Breast epithelium (tissue), 4 donors: Measurements from ENCODE around the gene ADSL. TPM values are rescaled to one million over a fixed set of nuclear protein-coding genes. Genes with fewer than 3 reads are reported as not detected.

Source experiments
- DNase-seq, 2 donors: peaks; one replicate each; pipeline ENCODE4 v3.0.0-alpha.2; 2019; ENCODE audit warnings: low spot score in 2 of 2
- H3K27ac ChIP-seq, 2 donors: fragments of 200-600 bp; sonication (generic) in 1 of 2; one replicate each; pipeline ENCODE4 v1.5.1; 2016 to 2019; ENCODE audit warnings: mild to moderate bottlenecking in 1 of 2
- H3K27me3 ChIP-seq, 2 donors: fragments of 200-600 bp; sonication (generic) in 1 of 2; one replicate each; pipeline versions ENCODE4 v1.5.1 to v1.6.0; 2017 to 2019; ENCODE audit warnings: control low read depth in 1 of 2, mild to moderate bottlenecking in 1 of 2
- H3K36me3 ChIP-seq: fragments of 200-600 bp; one replicate; pipeline ENCODE4 v1.5.1; 2019
- H3K4me1 ChIP-seq, 2 donors: fragments of 200-600 bp; sonication (generic); one replicate each; pipeline ENCODE4 v1.5.1; 2016 to 2019; ENCODE audit warnings: control low read depth in 1 of 2
- H3K4me3 ChIP-seq, 3 donors: fragments of 200-600 bp; sonication (generic); 1 replicate in 2 of 3; 2 replicates in 1 of 3; pipeline ENCODE4 v1.5.1; 2016 to 2019; ENCODE audit warnings: mild to moderate bottlenecking in 3 of 3, moderate library complexity in 2 of 3
- H3K9me3 ChIP-seq, 2 donors: fragments of 200-600 bp; sonication (generic) in 1 of 2; one replicate each; pipeline ENCODE4 v1.5.1; 2016 to 2019; ENCODE audit warnings: control low read depth in 1 of 2
- POLR2A ChIP-seq: fragments of 450-650 bp; IDR thresholded peaks from one replicate; pipeline ENCODE4 v1.6.1; 2016; ENCODE audit warnings: antibody characterized with exemption, mild to moderate bottlenecking, moderate library complexity
- POLR2AphosphoS5 ChIP-seq, 3 donors: sonication (generic); formaldehyde crosslinking; IDR thresholded peaks; one replicate each; pipeline ENCODE4 v1.6.1; 2017; ENCODE audit warnings: antibody characterized with exemption in 3 of 3
- intact Hi-C: fragments of 100-400 bp; cut with DNase I; formaldehyde crosslinking; loops from one replicate; pipeline ENCODE4 v1.15.1; 2023; ENCODE audit warnings: low total_unique reads
- total RNA-seq, 3 donors: library from RNA; depleted of rRNA; stranded (reverse); fragments of >200 nt; gene quantifications; one replicate each; pipeline ENCODE4 v1.1.0, GENCODE V29; 2016
- TF ChIP-seq, protein P1 (sequence below), 3 donors: fragments of 450-650 bp; IDR thresholded peaks; one replicate each; pipeline ENCODE4 v1.5.1; 2016 to 2017; ENCODE audit warnings: antibody characterized with exemption in 3 of 3, mild to moderate bottlenecking in 3 of 3, moderate library complexity in 3 of 3

ADSL gene
- total RNA-seq, 3 donors from 2014 or later = 66.6 to 92.3 (median 74.7) TPM

DNA sequence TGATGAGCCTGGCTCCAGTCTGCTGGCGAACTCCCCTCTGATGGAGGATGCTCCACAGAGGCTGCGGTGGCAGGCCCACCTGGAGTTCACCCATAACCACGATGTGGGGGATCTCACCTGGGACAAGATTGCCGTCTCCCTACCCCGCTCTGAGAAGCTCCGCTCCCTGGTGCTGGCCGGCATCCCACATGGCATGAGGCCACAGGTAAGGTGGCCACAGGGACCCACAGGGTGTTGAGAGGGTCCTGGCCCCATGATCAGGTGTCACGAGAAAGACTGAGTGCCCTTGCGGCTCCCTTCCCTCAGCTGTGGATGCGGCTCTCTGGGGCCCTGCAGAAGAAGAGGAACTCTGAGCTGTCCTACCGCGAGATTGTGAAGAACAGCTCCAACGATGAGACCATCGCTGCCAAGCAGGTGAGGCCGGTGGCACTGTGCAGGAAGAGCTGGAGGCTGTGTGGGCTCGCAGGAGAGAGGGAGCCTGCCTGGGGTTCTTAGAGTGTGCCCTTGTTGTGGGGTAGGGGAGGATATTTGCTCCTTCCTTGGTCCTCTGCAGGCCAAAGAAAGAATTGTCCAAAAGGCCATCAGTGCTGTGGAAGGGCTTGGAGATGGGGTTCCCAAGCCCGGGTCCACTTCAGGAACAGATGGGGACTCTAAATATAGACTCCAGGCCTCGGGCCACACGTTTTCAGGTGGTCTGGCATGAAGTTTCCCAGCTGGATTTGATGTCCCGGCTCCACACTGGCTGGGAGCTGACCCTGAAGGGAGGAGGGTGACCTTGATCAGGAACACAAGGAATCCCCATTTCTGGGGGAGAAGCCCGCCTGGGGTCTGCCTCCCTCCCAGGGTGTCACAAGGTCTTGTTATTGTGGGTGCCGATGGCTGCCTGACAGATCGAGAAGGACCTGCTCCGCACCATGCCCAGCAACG is 58.2 kb downstream of the ADSL start:
- H3K27ac ChIP-seq = peak overlapping the region in 1 of 2 donors; percentile 21
- H3K9me3 ChIP-seq = no peaks in the 10 kb centered on the region
- peaks cover 9% of the 10 kb centered on the region for H3K36me3 ChIP-seq
- H3K4me1 ChIP-seq = no peaks in the 10 kb centered on the region
- no peaks in the 10 kb centered on the region for H3K27me3 ChIP-seq
- intact Hi-C loops = no loop called here
- no peak for TF ChIP-seq POLR2AphosphoS5 (IDR thresholded peaks at IDR 0.05)
- no peak for DNase-seq
- no peak overlapping the region for H3K4me3 ChIP-seq

DNA sequence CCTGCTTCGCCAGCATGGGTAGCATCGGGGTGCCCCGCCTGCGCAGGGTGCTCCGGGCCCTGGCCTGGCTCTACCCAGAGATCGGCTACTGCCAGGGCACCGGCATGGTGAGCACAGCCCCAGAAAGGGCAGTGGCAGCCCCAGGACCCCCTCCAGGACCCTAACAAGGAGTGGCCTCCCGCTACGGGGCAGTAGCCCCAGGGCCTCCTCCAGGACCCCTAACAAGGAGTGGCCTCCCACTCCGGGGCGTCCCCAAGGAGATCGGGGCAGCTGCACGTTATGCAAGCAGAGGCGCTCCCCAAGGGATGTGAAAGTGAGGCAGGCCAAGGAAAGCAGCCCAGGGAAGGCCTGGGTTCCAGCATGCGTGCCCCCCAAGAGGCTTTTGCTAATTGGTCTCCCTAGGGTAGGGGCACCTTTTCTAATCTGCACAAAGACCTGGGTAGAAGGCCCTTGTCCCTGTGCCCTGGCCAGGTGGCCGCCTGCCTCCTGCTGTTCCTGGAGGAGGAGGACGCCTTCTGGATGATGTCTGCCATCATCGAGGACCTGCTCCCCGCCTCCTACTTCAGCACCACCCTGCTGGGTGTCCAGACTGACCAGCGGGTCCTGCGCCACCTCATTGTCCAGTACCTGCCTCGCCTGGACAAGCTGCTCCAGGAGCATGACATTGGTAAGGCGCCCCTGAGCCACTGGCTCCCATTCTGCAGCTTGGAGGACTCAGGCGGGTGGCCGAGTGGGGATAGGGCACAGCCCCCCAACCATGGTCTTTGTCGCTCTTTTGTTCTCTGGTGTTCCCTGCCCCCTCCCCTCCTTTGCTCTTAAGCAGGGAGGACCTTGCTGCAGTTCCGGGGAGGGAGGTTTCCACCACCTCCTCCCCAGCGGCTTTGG is 59.1 kb downstream of the ADSL start:
- Histone ChIP-seq H3K27me3 (no peaks in the 10 kb centered on the region), H3K27ac (no peak overlapping the region), H3K4me1 (no peaks in the 10 kb centered on the region), H3K36me3 (peaks cover 9% of the 10 kb centered on the region), H3K9me3 (no peaks in the 10 kb centered on the region), H3K4me3 (no peak overlapping the region)
- DNase-seq = no peak
- intact Hi-C loops = no loop called here
- TF ChIP-seq, protein P1, sequence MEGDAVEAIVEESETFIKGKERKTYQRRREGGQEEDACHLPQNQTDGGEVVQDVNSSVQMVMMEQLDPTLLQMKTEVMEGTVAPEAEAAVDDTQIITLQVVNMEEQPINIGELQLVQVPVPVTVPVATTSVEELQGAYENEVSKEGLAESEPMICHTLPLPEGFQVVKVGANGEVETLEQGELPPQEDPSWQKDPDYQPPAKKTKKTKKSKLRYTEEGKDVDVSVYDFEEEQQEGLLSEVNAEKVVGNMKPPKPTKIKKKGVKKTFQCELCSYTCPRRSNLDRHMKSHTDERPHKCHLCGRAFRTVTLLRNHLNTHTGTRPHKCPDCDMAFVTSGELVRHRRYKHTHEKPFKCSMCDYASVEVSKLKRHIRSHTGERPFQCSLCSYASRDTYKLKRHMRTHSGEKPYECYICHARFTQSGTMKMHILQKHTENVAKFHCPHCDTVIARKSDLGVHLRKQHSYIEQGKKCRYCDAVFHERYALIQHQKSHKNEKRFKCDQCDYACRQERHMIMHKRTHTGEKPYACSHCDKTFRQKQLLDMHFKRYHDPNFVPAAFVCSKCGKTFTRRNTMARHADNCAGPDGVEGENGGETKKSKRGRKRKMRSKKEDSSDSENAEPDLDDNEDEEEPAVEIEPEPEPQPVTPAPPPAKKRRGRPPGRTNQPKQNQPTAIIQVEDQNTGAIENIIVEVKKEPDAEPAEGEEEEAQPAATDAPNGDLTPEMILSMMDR (IDR thresholded peaks at IDR 0.05) = no peak
- TF ChIP-seq POLR2A = no peak
- TF ChIP-seq POLR2AphosphoS5 (IDR thresholded peaks at IDR 0.05) = no peak

DNA sequence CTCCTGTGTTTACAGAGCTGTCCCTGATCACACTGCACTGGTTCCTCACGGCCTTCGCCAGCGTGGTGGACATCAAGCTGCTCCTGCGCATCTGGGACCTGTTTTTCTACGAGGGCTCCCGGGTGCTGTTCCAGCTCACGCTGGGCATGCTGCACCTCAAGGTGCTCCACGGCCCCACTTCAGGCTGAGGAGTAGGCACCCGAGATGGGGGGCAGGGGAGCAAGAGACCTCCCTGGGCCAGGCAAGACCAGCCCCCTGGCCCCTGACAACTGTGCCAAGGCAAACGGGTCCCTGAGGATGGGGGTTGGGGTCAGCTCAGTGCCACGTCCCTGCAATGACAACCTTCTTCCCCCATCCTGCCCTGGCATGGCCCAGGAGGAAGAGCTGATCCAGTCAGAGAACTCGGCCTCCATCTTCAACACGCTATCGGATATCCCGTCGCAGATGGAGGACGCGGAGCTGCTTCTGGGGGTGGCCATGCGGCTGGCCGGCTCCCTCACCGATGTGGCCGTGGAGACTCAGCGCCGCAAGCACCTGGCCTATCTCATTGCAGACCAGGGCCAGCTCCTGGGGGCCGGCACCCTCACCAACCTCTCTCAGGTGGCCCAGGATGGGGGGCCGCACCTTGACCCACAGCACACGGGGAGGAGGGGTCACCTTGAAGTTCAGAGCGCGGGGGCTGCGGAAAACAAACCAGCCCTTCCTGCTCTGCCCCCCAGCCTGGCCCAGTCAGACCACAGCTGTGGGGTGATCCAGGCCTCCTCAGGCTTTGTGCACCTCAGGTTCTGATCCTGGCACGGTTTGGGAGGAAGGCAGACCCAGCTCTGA is 60.0 kb downstream of the ADSL start:
- Histone ChIP-seq H3K27me3 (no peaks in the 10 kb centered on the region), H3K9me3 (no peaks in the 10 kb centered on the region), H3K27ac (no peak overlapping the region), H3K36me3 (peaks cover 9% of the 10 kb centered on the region), H3K4me1 (no peaks in the 10 kb centered on the region), H3K4me3 (no peak overlapping the region)
- intact Hi-C loops = no loop called here
- TF ChIP-seq POLR2AphosphoS5 (IDR thresholded peaks at IDR 0.05) = no peak
- no peak for TF ChIP-seq POLR2A
- TF ChIP-seq, protein P1 (IDR thresholded peaks at IDR 0.05) = no peak
- peak in 1 of 2 donors; percentile 42 for DNase-seq

DNA sequence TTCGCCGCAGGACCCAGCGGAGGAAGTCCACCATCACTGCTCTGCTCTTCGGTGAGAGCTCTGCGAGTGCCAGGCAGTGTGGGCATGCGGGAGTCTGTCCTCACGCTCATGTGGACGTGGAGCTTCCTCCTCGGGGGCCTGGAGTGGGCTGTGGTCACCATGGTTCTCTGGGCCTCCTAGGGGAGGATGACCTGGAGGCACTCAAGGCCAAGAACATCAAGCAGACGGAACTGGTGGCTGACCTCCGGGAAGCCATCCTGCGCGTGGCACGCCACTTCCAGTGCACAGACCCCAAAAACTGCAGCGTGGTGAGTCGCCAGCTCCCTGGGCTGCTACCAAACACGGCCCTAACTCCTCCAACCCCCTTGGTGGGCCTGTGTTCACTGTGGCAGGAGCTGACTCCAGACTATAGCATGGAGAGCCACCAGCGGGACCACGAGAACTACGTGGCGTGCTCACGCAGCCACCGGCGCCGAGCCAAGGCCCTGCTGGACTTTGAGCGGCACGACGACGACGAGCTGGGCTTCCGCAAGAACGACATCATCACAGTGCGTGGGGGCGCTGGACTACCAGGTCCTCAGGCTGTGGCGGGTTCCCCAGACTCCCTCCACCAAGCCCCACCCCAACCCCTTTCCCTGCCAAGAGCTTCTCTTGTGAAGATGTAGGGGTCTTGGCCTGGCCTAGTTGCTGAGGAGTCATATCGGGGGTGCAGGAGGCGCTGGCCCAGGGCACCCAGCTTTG is 60.9 kb downstream of the ADSL start:
- no peaks in the 10 kb centered on the region for H3K27me3 ChIP-seq
- peaks cover 9% of the 10 kb centered on the region for H3K36me3 ChIP-seq
- no peak overlapping the region for H3K4me3 ChIP-seq
- no peaks in the 10 kb centered on the region for H3K4me1 ChIP-seq
- peak in 1 of 2 donors; percentile 41 for DNase-seq
- peak overlapping the region in 1 of 2 donors; percentile 8 for H3K27ac ChIP-seq
- no peak for TF ChIP-seq POLR2AphosphoS5 (IDR thresholded peaks at IDR 0.05)
- no peak for TF ChIP-seq POLR2A
- TF ChIP-seq, protein P1 (IDR thresholded peaks at IDR 0.05) = no peak
- intact Hi-C loops = no loop called here
- H3K9me3 ChIP-seq = no peaks in the 10 kb centered on the region
